Effector CD8-positive, alpha-beta T cell (primary cell): ENCODE data around the gene HHATL.

Experiments used
- DNase-seq: peaks from one replicate; lab custom pipeline; 2025; lab: John Stamatoyannopoulos, UW
- total RNA-seq, 4 experiments: gene quantifications; one replicate each; lab custom pipeline; 2026; lab: John Stamatoyannopoulos, UW

HHATL gene
- total RNA-seq: 0 to 0.35 (median 0.09) reads per million in 4 experiments

GRCh38 chr3:42702066-42702951, at the start of gene HHATL:
TSS of gene HHATL (minus strand) at chr3:42702798. CDS start at chr3:42700826, 1,972 bp downstream.
- no peak for DNase-seq

- no peak for DNase-seq
These were observed 49.0 kb upstream of the HHATL start for GRCh38 chr3:42751609-42752008.

- DNase-seq: no peak
These were observed 48.2 kb upstream of the HHATL start for GRCh38 chr3:42750834-42751233.

- no peak for DNase-seq
These were observed 47.2 kb upstream of the HHATL start for GRCh38 chr3:42749753-42750231.

GRCh38 chr3:42749025-42749752, 46.6 kb upstream of the HHATL start:
- no peak for DNase-seq

GRCh38 chr3:42747581-42747980, 45.0 kb upstream of the HHATL start:
- DNase-seq: no peak

GRCh38 chr3:42746455-42747450, 44.2 kb upstream of the HHATL start:
- no peak for DNase-seq

- no peak for DNase-seq
These were observed 43.3 kb upstream of the HHATL start for GRCh38 chr3:42745776-42746454.

- no peak for DNase-seq
These were observed 42.7 kb upstream of the HHATL start for GRCh38 chr3:42745291-42745745.

GRCh38 chr3:42743204-42743995, 40.8 kb upstream of the HHATL start:
- no peak for DNase-seq

GRCh38 chr3:42742688-42743087, 40.1 kb upstream of the HHATL start:
- no peak for DNase-seq

- DNase-seq: no peak
These were observed 39.7 kb upstream of the HHATL start for GRCh38 chr3:42742259-42742658.

- DNase-seq: no peak
These were observed 39.2 kb upstream of the HHATL start for GRCh38 chr3:42741796-42742195.

GRCh38 chr3:42739401-42740158, 37.0 kb upstream of the HHATL start:
- DNase-seq: no peak

- no peak for DNase-seq
These were observed 33.9 kb upstream of the HHATL start for GRCh38 chr3:42736531-42736930.

GRCh38 chr3:42736081-42736480, 33.5 kb upstream of the HHATL start:
- no peak for DNase-seq

- no peak for DNase-seq
These were observed 33.0 kb upstream of the HHATL start for GRCh38 chr3:42735615-42736014.

GRCh38 chr3:42735019-42735418, 32.4 kb upstream of the HHATL start:
- DNase-seq: no peak

GRCh38 chr3:42734263-42734860, 31.8 kb upstream of the HHATL start:
- DNase-seq: no peak
